Spleen (tissue), 11 donors: ENCODE measurements around the gene VEGFA. TPM values are rescaled to one million over a fixed set of nuclear protein-coding genes. Genes with fewer than 3 reads are reported as not detected.

Experiments
- DNase-seq: peaks from one replicate; pipeline ENCODE4 v3.0.0-alpha.2; 2020
- H3K27ac ChIP-seq, 8 donors: fragments of 200-600 bp; sonication (generic) in 7 of 8; 1 replicate in 4 of 8; 2 replicates in 4 of 8; pipeline versions ENCODE4 v1.5.0 to v1.8.0; 2016 to 2021; ENCODE audit warnings: inconsistent platforms in 4 of 8, mild to moderate bottlenecking in 4 of 8, moderate library complexity in 1 of 8
- H3K27me3 ChIP-seq, 7 donors: fragments of 200-600 bp; sonication (generic) in 6 of 7; replicated peaks in 1 of 7; 1 replicate in 4 of 7; 2 replicates in 3 of 7; pipeline versions ENCODE4 v1.5.0 to v1.8.0; 2016 to 2021; ENCODE audit warnings: inconsistent platforms in 3 of 7, mild to moderate bottlenecking in 1 of 7
- H3K36me3 ChIP-seq, 6 donors: fragments of 200-600 bp; sonication (generic) in 5 of 6; 1 replicate in 4 of 6; 2 replicates in 2 of 6; pipeline versions ENCODE4 v1.5.0 to v1.8.0; 2016 to 2021; ENCODE audit warnings: inconsistent platforms in 2 of 6
- H3K4me1 ChIP-seq, 6 donors: fragments of 200-600 bp; sonication (generic) in 5 of 6; 1 replicate in 3 of 6; 2 replicates in 3 of 6; pipeline versions ENCODE4 v1.5.0 to v1.8.0; 2016 to 2021; ENCODE audit warnings: inconsistent platforms in 3 of 6
- H3K4me3 ChIP-seq, 8 donors: fragments of 200-600 bp; sonication (generic) in 7 of 8; 1 replicate in 4 of 8; 2 replicates in 4 of 8; pipeline versions ENCODE4 v1.5.0 to v1.8.0; 2016 to 2021; ENCODE audit warnings: inconsistent platforms in 4 of 8, mild to moderate bottlenecking in 4 of 8, moderate library complexity in 2 of 8
- H3K9me3 ChIP-seq, 8 donors: fragments of 200-600 bp; sonication (generic) in 7 of 8; 1 replicate in 4 of 8; 2 replicates in 4 of 8; pipeline versions ENCODE4 v1.5.0 to v1.8.0; 2016 to 2021; ENCODE audit warnings: inconsistent platforms in 4 of 8
- CTCF ChIP-seq, 11 experiments: fragments of 200-600 bp in 7 of 11; fragments of 450-650 bp in 4 of 11; sonication (generic) in 4 of 11; IDR thresholded peaks in 8 of 11; conservative IDR thresholded peaks in 3 of 11; 1 replicate in 7 of 11; 2 replicates in 4 of 11; pipeline versions ENCODE4 v1.4.0 to v1.8.0; 2016 to 2021; ENCODE audit warnings: antibody characterized with exemption in 11 of 11, inconsistent platforms in 4 of 11, mild to moderate bottlenecking in 1 of 11
- POLR2A ChIP-seq, 3 donors: fragments of 450-650 bp; IDR thresholded peaks; one replicate each; pipeline ENCODE4 v1.5.1; 2017; ENCODE audit warnings: antibody characterized with exemption in 3 of 3, mild to moderate bottlenecking in 1 of 3
- POLR2AphosphoS5 ChIP-seq, 3 donors: sonication (generic); formaldehyde crosslinking; IDR thresholded peaks; one replicate each; pipeline ENCODE4 v1.5.1; 2017; ENCODE audit warnings: antibody characterized with exemption in 3 of 3
- WGBS, 5 donors: extraction: QIAGEN DNeasy Blood & Tissue Kit in 3 of 5; methylation state at CpG; one replicate each; pipeline versions ENCODE4 v1.1.5 to v1.1.7; 2013 to 2018; 5-methylcytosine and 5-hydroxymethylcytosine counted together
- intact Hi-C: fragments of 100-400 bp; cut with DNase I; formaldehyde crosslinking; loops from one replicate; pipeline ENCODE4 v1.15.0; 2023; ENCODE audit warnings: low total_unique reads
- polyA plus RNA-seq, 3 donors: library from polyadenylated mRNA; stranded (reverse); fragments of 200-250 nt; gene quantifications; one replicate each; pipeline ENCODE4 v1.2.1, GENCODE V29; 2013
- total RNA-seq, 7 donors: library from RNA; depleted of rRNA in 3 of 7; stranded (reverse); fragments of >200 nt in 3 of 7; fragmentation: NEBNext Ultra II Directional in 4 of 7; extraction: Animal tissue kit (Norgen Biotek cat#: 25700) in 4 of 7; gene quantifications; one replicate each; pipeline versions ENCODE4 v1.1.0 to v1.2.1, GENCODE V29; 2016 to 2021
- donor health status: healthy with polysubstance abuse.
- donor health status: DM: no; HTN: no; CAD: no; lungs with moderate emphysema.
- donor health status: DM: no; HTN: no; CAD: no.
- donor health status: Bipolar disorder and iron deficiency.
- donor health status: healthy.
- donor health status: DM: no; HTN: no; CAD: no.
- donor health status: DM: yes; HTN: yes; CAD: no.

Gene VEGFA
- total and polyA plus RNA-seq, 10 donors: 31.0 to 486 (median 153) TPM

GRCh38 chr6:43806758-43807227, 36.8 kb downstream of the VEGFA start:
- Histone ChIP-seq H3K4me1 (peaks cover 0 to 26% (median 4%) of the 10 kb centered on the region in 6 donors), H3K4me3 (no peak overlapping the region), H3K27me3 (no peaks in the 10 kb centered on the region), H3K9me3 (no peaks in the 10 kb centered on the region), H3K27ac (no peak overlapping the region), H3K36me3 (no peaks in the 10 kb centered on the region)
- TF ChIP-seq POLR2AphosphoS5 (IDR thresholded peaks at IDR 0.05) (no peak), POLR2A (IDR thresholded peaks at IDR 0.05) (no peak), CTCF (IDR thresholded peaks at IDR 0.05 in 8 of 11, conservative IDR thresholded peaks at IDR 0.05 in 3 of 11) (no peak)
- intact Hi-C loops: no loop called here
- DNase-seq: no peak
- WGBS, 5 donors: 82 to 92% (median 87%) methylated on average over 5 of the region's 5 CpGs

- Histone ChIP-seq H3K27ac (no peak overlapping the region), H3K27me3 (no peaks in the 10 kb centered on the region), H3K4me1 (peaks cover 0 to 21% (median under 1%) of the 10 kb centered on the region in 6 donors), H3K4me3 (no peak overlapping the region), H3K36me3 (no peaks in the 10 kb centered on the region), H3K9me3 (no peaks in the 10 kb centered on the region)
- no peak for DNase-seq
- WGBS, 5 donors: 59 to 66% (median 64%) methylated on average over 10 to 11 of the region's 11 CpGs
- intact Hi-C loops: no loop called here
- TF ChIP-seq CTCF (IDR thresholded peaks at IDR 0.05 in 8 of 11, conservative IDR thresholded peaks at IDR 0.05 in 3 of 11) (no peak), POLR2A (IDR thresholded peaks at IDR 0.05) (no peak), POLR2AphosphoS5 (IDR thresholded peaks at IDR 0.05) (no peak)
Observed at GRCh38 chr6:43807228-43808061, 37.4 kb downstream of the VEGFA start.

GRCh38 chr6:43808412-43808811, 38.4 kb downstream of the VEGFA start:
- Histone ChIP-seq H3K4me1 (peaks cover 0 to 21% (median 2%) of the 10 kb centered on the region in 6 donors), H3K27ac (no peak overlapping the region), H3K9me3 (no peaks in the 10 kb centered on the region), H3K27me3 (no peaks in the 10 kb centered on the region), H3K4me3 (no peak overlapping the region), H3K36me3 (no peaks in the 10 kb centered on the region)
- WGBS, 5 donors: 91 to 95% (median 94%) methylated on average over 7 of the region's 7 CpGs
- TF ChIP-seq POLR2A (IDR thresholded peaks at IDR 0.05): no peak
- TF ChIP-seq POLR2AphosphoS5 (IDR thresholded peaks at IDR 0.05): no peak
- no peak for TF ChIP-seq CTCF (IDR thresholded peaks at IDR 0.05 in 8 of 11, conservative IDR thresholded peaks at IDR 0.05 in 3 of 11)
- no peak for DNase-seq
- intact Hi-C loops: no loop called here
